Esophagus (tissue), 2 donors: ENCODE measurements around the gene ZIC5. TPM values are rescaled to one million over a fixed set of nuclear protein-coding genes. Genes with fewer than 3 reads are reported as not detected.

Experiments
- H3K27ac ChIP-seq, 2 donors: one replicate each; pipeline ENCODE4 v1.5.1; 2013; ENCODE audit warnings: low read depth in 2 of 2, mild to moderate bottlenecking in 2 of 2, inconsistent platforms in 1 of 2, low read length in 1 of 2, moderate library complexity in 1 of 2
- H3K27me3 ChIP-seq, 2 donors: one replicate each; pipeline ENCODE4 v1.6.1; 2013; ENCODE audit warnings: low read length in 2 of 2, control low read depth in 1 of 2, mild to moderate bottlenecking in 1 of 2; ENCODE audit not compliant: insufficient read depth in 2 of 2, control insufficient read depth in 1 of 2
- H3K36me3 ChIP-seq, 2 donors: one replicate each; pipeline ENCODE4 v1.6.1; 2013; ENCODE audit warnings: low read length in 1 of 2; ENCODE audit not compliant: control insufficient read depth in 2 of 2, insufficient read depth in 2 of 2
- H3K4me1 ChIP-seq, 2 donors: one replicate each; pipeline ENCODE4 v1.6.1; 2013; ENCODE audit warnings: low read length in 1 of 2; ENCODE audit not compliant: control insufficient read depth in 2 of 2, insufficient read depth in 2 of 2
- H3K4me3 ChIP-seq, 2 donors: one replicate each; pipeline ENCODE4 v1.5.1; 2013; ENCODE audit warnings: low read length in 2 of 2, mild to moderate bottlenecking in 2 of 2, low read depth in 1 of 2, moderate library complexity in 1 of 2
- H3K9me3 ChIP-seq, 2 donors: one replicate each; pipeline ENCODE4 v1.6.1; 2013; ENCODE audit warnings: mild to moderate bottlenecking in 2 of 2, low read depth in 1 of 2, low read length in 1 of 2, moderate library complexity in 1 of 2; ENCODE audit not compliant: control insufficient read depth in 2 of 2, insufficient read depth in 1 of 2
- WGBS, 2 donors: extraction: QIAGEN DNeasy Blood & Tissue Kit; methylation state at CpG; one replicate each; pipeline ENCODE4 v1.1.7; 2013; 5-methylcytosine and 5-hydroxymethylcytosine counted together
- polyA plus RNA-seq, 2 donors: library from polyadenylated mRNA; stranded (reverse); fragments of 200-250 nt; gene quantifications; one replicate each; pipeline ENCODE4 v1.2.3, GENCODE V29; 2013
- donor health status: healthy with polysubstance abuse.
- donor health status: Bipolar disorder and iron deficiency.

Gene ZIC5
- polyA plus RNA-seq = not detected

DNA sequence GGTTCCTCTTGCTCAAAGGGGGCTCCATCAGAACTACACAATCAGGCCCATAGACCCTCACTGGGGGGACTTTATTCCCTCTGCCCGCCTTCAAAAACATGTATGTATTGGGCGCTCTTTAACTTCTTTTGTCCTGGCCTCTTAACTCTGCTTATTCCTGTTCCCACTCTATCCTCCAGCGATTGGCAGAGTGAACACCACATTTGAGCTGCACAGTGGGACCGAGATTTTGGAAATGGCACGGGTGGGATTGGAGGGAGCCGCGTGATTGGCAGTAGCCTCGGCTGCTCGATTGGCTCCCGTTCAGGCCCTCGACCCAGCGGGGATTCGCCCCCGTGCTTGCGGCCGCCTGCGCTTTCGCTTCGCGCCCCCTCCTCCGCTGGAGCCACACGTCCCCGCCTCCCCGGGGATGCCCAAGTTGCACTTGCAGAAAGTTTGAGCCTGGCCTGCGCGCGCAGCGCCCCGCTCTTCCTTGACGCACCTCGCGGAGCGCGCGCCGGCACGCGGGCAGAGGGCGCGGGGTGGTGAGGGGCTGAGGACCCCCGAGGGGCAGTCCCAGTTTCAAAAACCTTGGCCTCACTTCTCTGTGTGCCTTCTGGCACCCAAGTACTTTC lies at the start of gene ZIC5:
Gene ZIC5 (minus strand): TSS at position 192 of the 614 bp plus-strand sequence. CDS start 164 bp downstream, at position 28.
- no peak within 1 kb of the TSS for H3K27ac ChIP-seq
- H3K4me3 ChIP-seq = peak within 1 kb of the TSS; percentile 23 to 51
- peaks cover 0 to 6% of the 10 kb centered on the region in 2 donors for H3K9me3 ChIP-seq
- peaks cover 5 to 65% of the 10 kb centered on the region in 2 donors for H3K27me3 ChIP-seq
- WGBS, 2 donors = 8 to 15% methylated on average over 41 of the region's 41 CpGs
- H3K4me1 ChIP-seq = peaks cover 15 to 22% of the 10 kb centered on the region in 2 donors
- H3K36me3 ChIP-seq = no peaks in the 10 kb centered on the region

DNA sequence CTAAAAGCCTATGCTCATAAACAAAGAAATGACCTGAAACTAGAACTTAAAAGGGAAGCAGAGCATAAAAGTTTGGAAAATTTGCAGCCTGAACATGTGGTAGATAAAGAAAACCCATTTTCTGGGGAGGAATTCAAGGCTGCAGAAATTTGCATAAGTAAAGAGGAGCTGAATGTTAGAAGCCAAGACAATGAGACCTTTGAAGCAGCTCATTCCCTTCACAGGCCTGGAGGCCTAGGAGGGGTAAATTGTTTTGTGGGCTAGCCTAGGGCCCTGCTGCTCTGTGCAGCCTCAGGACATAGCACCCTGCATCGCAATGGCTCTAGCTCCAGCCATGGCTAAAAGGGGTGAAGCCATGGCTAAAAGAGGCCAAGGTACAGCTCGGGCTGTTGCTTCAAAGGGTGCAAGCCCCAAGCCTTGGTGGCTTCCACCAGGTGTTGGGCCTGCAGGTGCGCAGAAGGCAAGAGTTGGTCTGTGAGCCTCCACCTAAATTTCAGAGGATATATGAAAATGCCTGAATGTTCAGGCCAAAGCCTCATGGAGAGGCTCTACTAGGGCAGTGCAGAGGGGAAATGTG lies 48.3 kb upstream of the ZIC5 start:
- 92 to 97% methylated on average over 3 of the region's 3 CpGs for WGBS, 2 donors
- H3K36me3 ChIP-seq = no peaks in the 10 kb centered on the region

DNA sequence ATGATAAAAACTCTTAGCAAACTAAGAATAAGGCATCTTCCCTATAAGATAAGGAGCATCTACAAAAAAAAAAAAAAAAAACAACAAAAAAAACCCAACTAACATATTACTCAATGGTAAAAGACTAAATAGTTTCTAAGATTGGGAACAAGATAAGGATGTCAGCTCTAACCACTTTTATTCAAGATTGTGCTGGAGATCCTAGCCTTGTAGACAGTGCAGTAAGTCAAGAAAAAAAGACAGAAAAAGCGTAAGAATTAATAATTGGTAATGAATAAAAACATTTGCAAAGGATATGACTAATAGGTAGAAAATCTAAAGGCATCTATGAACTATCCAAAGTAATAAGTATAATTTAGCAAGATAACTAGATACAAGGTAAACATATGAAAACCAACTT lies 43.1 kb upstream of the ZIC5 start:
- 93 to 95% methylated on average over 1 of the region's 1 CpG for WGBS, 2 donors
- Histone ChIP-seq H3K27ac (no peak overlapping the region), H3K27me3 (no peaks in the 10 kb centered on the region), H3K4me3 (no peak overlapping the region), H3K36me3 (no peaks in the 10 kb centered on the region), H3K4me1 (no peaks in the 10 kb centered on the region), H3K9me3 (no peaks in the 10 kb centered on the region)

More for the DNA sequence above, 48.3 kb upstream of the ZIC5 start:
- Histone ChIP-seq H3K4me1 (no peaks in the 10 kb centered on the region), H3K27ac (no peak overlapping the region), H3K9me3 (peaks cover 0 to 3% of the 10 kb centered on the region in 2 donors), H3K27me3 (no peaks in the 10 kb centered on the region), H3K4me3 (no peak overlapping the region)

DNA sequence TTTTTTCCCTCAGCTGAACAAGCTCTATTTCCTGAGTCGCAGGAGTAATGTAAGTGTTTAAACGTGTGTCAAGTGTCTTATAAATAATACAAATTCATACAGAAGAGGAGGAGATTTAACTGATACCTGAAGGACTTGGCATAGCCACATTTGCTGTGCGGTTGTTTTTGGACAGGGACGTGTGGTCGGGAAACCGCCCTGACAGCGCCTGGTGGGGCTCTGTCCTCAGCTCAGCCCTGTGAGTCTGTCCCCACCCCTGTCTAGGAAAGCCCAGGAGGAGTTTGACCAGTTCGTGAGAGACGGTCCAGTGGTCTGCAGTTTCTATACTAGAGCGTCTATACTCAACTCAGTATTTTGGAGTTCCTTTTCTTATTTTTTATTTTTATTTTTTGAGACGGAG lies 26.7 kb upstream of the ZIC5 start:
- WGBS, 2 donors = 91 to 92% methylated on average over 11 of the region's 11 CpGs
- Histone ChIP-seq H3K27ac (no peak overlapping the region), H3K4me1 (peaks cover 0 to 3% of the 10 kb centered on the region in 2 donors), H3K4me3 (no peak overlapping the region), H3K36me3 (no peaks in the 10 kb centered on the region), H3K27me3 (peaks cover 3 to 27% of the 10 kb centered on the region in 2 donors), H3K9me3 (peaks cover 0 to 5% of the 10 kb centered on the region in 2 donors)

DNA sequence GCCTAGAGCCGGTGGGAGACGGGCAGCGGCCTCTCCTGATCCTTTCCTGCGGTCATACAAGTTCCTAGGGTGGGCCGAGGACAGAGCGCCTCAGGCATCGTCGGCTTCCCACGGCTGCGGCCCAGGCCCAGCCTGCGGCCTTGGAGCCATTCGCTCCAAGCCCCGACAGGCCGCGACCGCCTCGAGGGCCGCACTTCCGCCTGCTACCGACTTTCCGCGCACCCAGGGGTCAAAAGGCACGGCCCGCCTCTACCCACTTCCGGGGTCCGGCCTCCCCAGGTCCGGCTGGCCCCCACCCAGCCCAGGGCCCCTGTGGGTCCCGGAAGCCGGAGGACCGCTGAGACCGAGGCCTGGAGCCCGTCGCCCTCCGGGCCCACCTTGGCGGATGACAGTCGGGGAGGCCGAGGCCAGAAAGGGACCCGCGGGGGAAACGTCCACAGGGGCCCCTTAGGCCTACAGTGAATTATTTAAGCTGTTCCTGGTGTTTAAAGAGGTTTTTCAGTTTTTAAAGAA lies 26.2 kb upstream of the ZIC5 start:
- Histone ChIP-seq H3K4me3 (no peak overlapping the region), H3K27me3 (peaks cover 3 to 27% of the 10 kb centered on the region in 2 donors), H3K9me3 (peaks cover 0 to 5% of the 10 kb centered on the region in 2 donors), H3K27ac (no peak overlapping the region), H3K4me1 (peaks cover 0 to 3% of the 10 kb centered on the region in 2 donors), H3K36me3 (no peaks in the 10 kb centered on the region)
- 55 to 56% methylated on average over 31 to 40 of the region's 40 CpGs for WGBS, 2 donors

DNA sequence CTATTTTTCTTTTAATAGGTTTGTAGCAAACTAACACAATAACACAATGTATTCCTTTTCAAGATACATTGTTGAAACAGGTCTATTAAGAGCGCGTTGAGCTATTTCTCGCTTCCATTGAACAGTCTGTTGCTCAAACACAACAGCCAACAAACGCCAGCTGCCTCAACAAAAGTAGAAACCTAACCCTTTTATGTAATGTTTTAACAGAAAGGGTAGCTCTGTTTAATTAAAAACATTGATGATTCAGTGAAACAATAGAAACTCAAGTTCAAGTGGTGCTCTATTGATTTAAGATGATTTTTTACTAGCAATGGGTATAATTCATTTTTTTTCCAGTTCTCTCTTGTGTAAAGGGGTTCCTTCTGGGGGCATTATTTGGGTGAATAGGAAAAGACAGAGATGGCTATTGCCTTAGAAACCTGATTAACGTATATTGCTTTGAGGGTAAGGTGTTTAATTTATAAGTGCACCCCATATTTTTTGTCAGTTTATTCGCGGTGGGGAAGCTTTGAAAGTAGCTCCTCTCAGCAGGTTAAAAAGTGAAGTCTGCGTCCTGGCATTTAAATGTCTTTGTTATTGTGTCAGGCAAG lies 24.9 kb upstream of the ZIC5 start:
- H3K27ac ChIP-seq = no peak overlapping the region
- H3K9me3 ChIP-seq = peaks cover 0 to 5% of the 10 kb centered on the region in 2 donors
- no peak overlapping the region for H3K4me3 ChIP-seq
- 22 to 26% methylated on average over 8 of the region's 8 CpGs for WGBS, 2 donors
- H3K27me3 ChIP-seq = peaks cover 3 to 36% of the 10 kb centered on the region in 2 donors
- no peaks in the 10 kb centered on the region for H3K36me3 ChIP-seq
- peaks cover 0 to 3% of the 10 kb centered on the region in 2 donors for H3K4me1 ChIP-seq

DNA sequence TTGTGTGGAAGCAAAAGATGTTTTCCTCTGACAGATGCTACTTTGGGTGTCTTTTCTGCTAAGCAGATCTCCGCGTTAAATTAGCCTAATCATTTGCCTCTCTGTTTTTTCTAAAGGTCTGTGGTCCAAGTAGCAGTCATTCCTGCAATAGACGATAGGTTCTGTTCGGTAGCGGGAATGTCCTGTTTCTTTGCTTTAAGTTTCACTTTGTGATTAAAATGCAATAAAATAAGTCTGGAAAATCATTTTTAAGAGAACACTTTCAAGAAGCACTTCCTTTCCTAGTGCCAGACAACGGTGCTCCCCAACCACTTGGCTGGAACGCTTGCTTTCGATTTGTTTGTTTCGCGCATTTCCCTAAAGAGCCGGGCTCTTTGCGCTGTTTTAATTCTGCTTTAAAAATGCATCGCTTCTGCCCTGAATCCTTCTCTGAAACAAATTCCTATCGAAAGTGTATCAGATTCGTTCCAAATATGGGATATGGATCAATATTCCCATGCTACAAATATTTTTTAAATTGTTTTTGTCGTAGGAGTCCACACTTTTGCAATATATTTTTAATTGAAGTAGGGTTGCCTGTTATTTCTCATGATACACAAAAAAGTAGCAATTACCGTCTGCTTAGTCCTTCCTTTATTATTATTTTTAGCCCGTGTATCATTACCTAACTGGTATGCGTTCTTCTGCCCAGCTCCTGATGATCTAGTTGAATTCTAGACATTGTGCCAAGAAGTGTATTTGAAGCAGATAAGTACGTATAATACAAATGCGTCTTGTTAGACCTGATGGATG lies 24.2 kb upstream of the ZIC5 start:
- H3K4me1 ChIP-seq = peaks cover 0 to 3% of the 10 kb centered on the region in 2 donors
- H3K9me3 ChIP-seq = peaks cover 0 to 10% of the 10 kb centered on the region in 2 donors
- WGBS, 2 donors = 12 to 15% methylated on average over 21 of the region's 21 CpGs
- H3K4me3 ChIP-seq = peak overlapping the region in 1 of 2 donors; percentile 30
- peaks cover 3 to 42% of the 10 kb centered on the region in 2 donors for H3K27me3 ChIP-seq
- H3K27ac ChIP-seq = no peak overlapping the region
- no peaks in the 10 kb centered on the region for H3K36me3 ChIP-seq

DNA sequence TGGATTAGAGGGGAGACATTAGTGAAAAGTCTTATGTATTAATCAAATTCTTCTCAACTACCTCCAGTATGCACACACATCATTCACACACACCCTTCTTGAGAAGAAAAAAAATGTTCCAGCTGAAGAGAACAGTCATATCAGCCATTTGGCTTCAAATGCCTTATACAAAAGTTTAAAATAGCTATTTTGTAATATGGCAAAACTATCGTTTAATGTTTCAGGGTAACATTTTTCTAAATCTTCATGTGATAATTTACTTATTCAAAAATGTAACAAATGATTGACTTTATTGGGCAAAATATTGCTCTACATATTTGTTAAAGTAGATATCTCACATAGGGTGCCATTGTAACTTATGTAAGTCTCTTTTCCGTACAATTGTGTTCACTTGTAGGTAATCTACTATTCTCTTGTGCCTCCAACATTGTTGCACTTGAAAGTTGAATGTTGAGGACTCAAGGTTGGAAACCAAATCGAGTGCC lies 23.6 kb upstream of the ZIC5 start:
- Histone ChIP-seq H3K27me3 (peaks cover 3 to 47% of the 10 kb centered on the region in 2 donors), H3K4me1 (peaks cover 5 to 8% of the 10 kb centered on the region in 2 donors), H3K9me3 (peaks cover 0 to 14% of the 10 kb centered on the region in 2 donors), H3K36me3 (no peaks in the 10 kb centered on the region), H3K27ac (no peak overlapping the region), H3K4me3 (peak overlapping the region in 1 of 2 donors; percentile 30)
- 21% methylated on average over 3 of the region's 3 CpGs for WGBS, 2 donors

DNA sequence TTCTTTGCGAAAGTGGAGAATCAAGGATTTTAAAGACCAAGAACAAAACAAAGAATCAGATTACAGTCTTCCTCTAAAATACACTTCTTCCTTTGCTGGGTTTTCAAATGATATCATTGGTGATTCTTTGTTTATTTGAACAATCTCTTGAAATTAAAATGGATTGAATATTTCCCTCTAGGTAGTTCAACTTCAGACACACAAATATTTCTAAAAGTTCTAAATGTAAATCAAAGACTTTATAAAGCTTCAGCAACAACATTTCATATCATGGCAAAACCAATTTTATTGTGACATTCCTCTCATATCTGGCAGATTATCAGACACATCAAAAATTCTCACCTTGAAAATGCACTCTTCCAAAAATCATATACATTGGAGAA lies 23.1 kb upstream of the ZIC5 start:
- peaks cover 0 to 14% of the 10 kb centered on the region in 2 donors for H3K9me3 ChIP-seq
- H3K27me3 ChIP-seq = peaks cover 3 to 52% of the 10 kb centered on the region in 2 donors
- H3K27ac ChIP-seq = no peak overlapping the region
- H3K4me3 ChIP-seq = no peak overlapping the region
- peaks cover 5 to 8% of the 10 kb centered on the region in 2 donors for H3K4me1 ChIP-seq
- H3K36me3 ChIP-seq = no peaks in the 10 kb centered on the region
- 17 to 31% methylated on average over 1 of the region's 1 CpG for whole genome bisulfite sequencing, 2 donors
